ENCODE measurements around the gene RAB11FIP5. TPM values are rescaled to one million over a fixed set of nuclear protein-coding genes. Genes with fewer than 3 reads are reported as not detected.
A peak's percentile ranks its signal among the peaks of the same experiment; 100 is the strongest.

The RAB11FIP5 gene
- total RNA-seq (10 to 100 TPM; 48.7 to 51.5 TPM), polyA plus RNA-seq (10 to 100 TPM; 14.4 to 23.7 TPM)
- long read RNA-seq, donor 1, full-length matches to known transcripts, result 6 of 56 reads
- long read RNA-seq, donor 1, partial matches to known transcripts, result 31 of 56 reads
- long read RNA-seq, donor 1, other reads (novel, unspliced or antisense), result 19 of 56 reads
- long read RNA-seq, donor 2, full-length matches to known transcripts, result 12 of 40 reads
- long read RNA-seq, donor 2, partial matches to known transcripts, result 24 of 40 reads
- long read RNA-seq, donor 2, other reads (novel, unspliced or antisense), result 4 of 40 reads

GRCh38 chr2:73112913-73113854 is at the start of gene RAB11FIP5:
TSS of gene RAB11FIP5 (minus strand) at chr2:73112948. CDS start at chr2:73112777, 171 bp downstream.
- ATAC-seq (ENCODE audit: low FRiP score) (peak; percentile 87), DNase-seq (peak; percentile 85 to 92)
- H3K27me3 ChIP-seq (ENCODE audit: control insufficient read depth in 1 of 2, insufficient read depth in 2 of 2, low read length in 1 of 2), result no peaks in the 10 kb centered on the region
- no peaks in the 10 kb centered on the region for H3K36me3 ChIP-seq (ENCODE audit: control insufficient read depth in 1 of 2, insufficient read depth in 2 of 2, low read length in 1 of 2)
- peak within 1 kb of the TSS; percentile 79 to 99 for H3K27ac ChIP-seq (ENCODE audit: low read depth in 1 of 2, low read length in 2 of 2)
- H3K9me3 ChIP-seq (ENCODE audit: control insufficient read depth, low read length), result no peaks in the 10 kb centered on the region
- intact Hi-C loops (cut with DNase I), result no loop called here
- WGBS, 2 donors, result 0 to 1% methylated on average over 60 to 93 of the region's 93 CpGs
- H3K4me1 ChIP-seq (ENCODE audit: control insufficient read depth in 1 of 2, insufficient read depth in 2 of 2, low read length in 2 of 2), result no peaks in the 10 kb centered on the region
- peak within 1 kb of the TSS; percentile 80 to 99 for H3K4me3 ChIP-seq (ENCODE audit: low read length in 2 of 2)

- Histone ChIP-seq H3K27me3 (ENCODE audit: control insufficient read depth in 1 of 2, insufficient read depth in 2 of 2, low read length in 1 of 2) (no peaks in the 10 kb centered on the region), H3K9me3 (ENCODE audit: control insufficient read depth, low read length) (no peaks in the 10 kb centered on the region), H3K36me3 (ENCODE audit: control insufficient read depth in 1 of 2, insufficient read depth in 2 of 2, low read length in 1 of 2) (no peaks in the 10 kb centered on the region), H3K4me1 (ENCODE audit: control insufficient read depth in 1 of 2, insufficient read depth in 2 of 2, low read length in 2 of 2) (no peaks in the 10 kb centered on the region), H3K27ac (ENCODE audit: low read depth in 1 of 2, low read length in 2 of 2) (no peak overlapping the region), H3K4me3 (ENCODE audit: low read length in 2 of 2) (no peak overlapping the region)
- peak; percentile 78 to 91 for DNase-seq
- 8 to 9% methylated on average over 24 of the region's 24 CpGs for WGBS, 2 donors
- intact Hi-C loops (cut with DNase I), result loop anchor here in 1 of 2 donors (1.0 to 5.0 kb wide), 5 partner anchors 39 to 264 kb away; no protein-coding TSS in a partner anchor
- ATAC-seq (ENCODE audit: low FRiP score), result peak; percentile 91
These were observed 43.9 kb upstream of the RAB11FIP5 start for GRCh38 chr2:73156539-73157124.

GRCh38 chr2:73142937-73143336 is 30.2 kb upstream of the RAB11FIP5 start:
- WGBS, 2 donors, result 91 to 98% methylated on average over 2 of the region's 2 CpGs
- intact Hi-C loops (cut with DNase I), result no loop called here

GRCh38 chr2:73141896-73142295 is 29.1 kb upstream of the RAB11FIP5 start:
- intact Hi-C loops (cut with DNase I), result no loop called here
- ATAC-seq (ENCODE audit: low FRiP score), result no peak
- H3K4me1 ChIP-seq (ENCODE audit: control insufficient read depth in 1 of 2, insufficient read depth in 2 of 2, low read length in 2 of 2), result no peaks in the 10 kb centered on the region
- no peak overlapping the region for H3K27ac ChIP-seq (ENCODE audit: low read depth in 1 of 2, low read length in 2 of 2)
- no peaks in the 10 kb centered on the region for H3K9me3 ChIP-seq (ENCODE audit: control insufficient read depth, low read length)
- H3K36me3 ChIP-seq (ENCODE audit: control insufficient read depth in 1 of 2, insufficient read depth in 2 of 2, low read length in 1 of 2), result no peaks in the 10 kb centered on the region
- no peaks in the 10 kb centered on the region for H3K27me3 ChIP-seq (ENCODE audit: control insufficient read depth in 1 of 2, insufficient read depth in 2 of 2, low read length in 1 of 2)
- 79 to 86% methylated on average over 2 of the region's 2 CpGs for WGBS, 2 donors
- no peak overlapping the region for H3K4me3 ChIP-seq (ENCODE audit: low read length in 2 of 2)
- DNase-seq, result no peak

More at GRCh38 chr2:73142937-73143336, 30.2 kb upstream of the RAB11FIP5 start:
- DNase-seq (no peak), ATAC-seq (ENCODE audit: low FRiP score) (no peak)
- H3K9me3 ChIP-seq (ENCODE audit: control insufficient read depth, low read length), result no peaks in the 10 kb centered on the region
- H3K36me3 ChIP-seq (ENCODE audit: control insufficient read depth in 1 of 2, insufficient read depth in 2 of 2, low read length in 1 of 2), result no peaks in the 10 kb centered on the region
- no peaks in the 10 kb centered on the region for H3K4me1 ChIP-seq (ENCODE audit: control insufficient read depth in 1 of 2, insufficient read depth in 2 of 2, low read length in 2 of 2)
- no peak overlapping the region for H3K4me3 ChIP-seq (ENCODE audit: low read length in 2 of 2)
- H3K27ac ChIP-seq (ENCODE audit: low read depth in 1 of 2, low read length in 2 of 2), result no peak overlapping the region
- H3K27me3 ChIP-seq (ENCODE audit: control insufficient read depth in 1 of 2, insufficient read depth in 2 of 2, low read length in 1 of 2), result no peaks in the 10 kb centered on the region

GRCh38 chr2:73135236-73135635 is 22.5 kb upstream of the RAB11FIP5 start:
- WGBS, 2 donors, result 83 to 93% methylated on average over 2 of the region's 2 CpGs
- H3K4me1 ChIP-seq (ENCODE audit: control insufficient read depth in 1 of 2, insufficient read depth in 2 of 2, low read length in 2 of 2), result no peaks in the 10 kb centered on the region
- H3K27ac ChIP-seq (ENCODE audit: low read depth in 1 of 2, low read length in 2 of 2), result no peak overlapping the region
- DNase-seq, result no peak
- no peaks in the 10 kb centered on the region for H3K36me3 ChIP-seq (ENCODE audit: control insufficient read depth in 1 of 2, insufficient read depth in 2 of 2, low read length in 1 of 2)
- intact Hi-C loops (cut with DNase I), result no loop called here
- H3K4me3 ChIP-seq (ENCODE audit: low read length in 2 of 2), result no peak overlapping the region
- H3K9me3 ChIP-seq (ENCODE audit: control insufficient read depth, low read length), result no peaks in the 10 kb centered on the region
- no peak for ATAC-seq (ENCODE audit: low FRiP score)
- no peaks in the 10 kb centered on the region for H3K27me3 ChIP-seq (ENCODE audit: control insufficient read depth in 1 of 2, insufficient read depth in 2 of 2, low read length in 1 of 2)

- no peaks in the 10 kb centered on the region for H3K27me3 ChIP-seq (ENCODE audit: control insufficient read depth in 1 of 2, insufficient read depth in 2 of 2, low read length in 1 of 2)
- no peak overlapping the region for H3K27ac ChIP-seq (ENCODE audit: low read depth in 1 of 2, low read length in 2 of 2)
- no peak for ATAC-seq (ENCODE audit: low FRiP score)
- no peaks in the 10 kb centered on the region for H3K36me3 ChIP-seq (ENCODE audit: control insufficient read depth in 1 of 2, insufficient read depth in 2 of 2, low read length in 1 of 2)
- no peak for DNase-seq
- H3K9me3 ChIP-seq (ENCODE audit: control insufficient read depth, low read length), result no peaks in the 10 kb centered on the region
- H3K4me3 ChIP-seq (ENCODE audit: low read length in 2 of 2), result no peak overlapping the region
- intact Hi-C loops (cut with DNase I), result no loop called here
- WGBS, 2 donors, result 77% methylated on average over 4 of the region's 4 CpGs
- no peaks in the 10 kb centered on the region for H3K4me1 ChIP-seq (ENCODE audit: control insufficient read depth in 1 of 2, insufficient read depth in 2 of 2, low read length in 2 of 2)
These were observed 21.7 kb upstream of the RAB11FIP5 start for GRCh38 chr2:73134471-73134870.

- no peaks in the 10 kb centered on the region for H3K9me3 ChIP-seq (ENCODE audit: control insufficient read depth, low read length)
- no peaks in the 10 kb centered on the region for H3K4me1 ChIP-seq (ENCODE audit: control insufficient read depth in 1 of 2, insufficient read depth in 2 of 2, low read length in 2 of 2)
- DNase-seq (no peak), ATAC-seq (ENCODE audit: low FRiP score) (no peak)
- H3K27ac ChIP-seq (ENCODE audit: low read depth in 1 of 2, low read length in 2 of 2), result no peak overlapping the region
- 37 to 62% methylated on average over 4 of the region's 4 CpGs for WGBS, 2 donors
- no peak overlapping the region for H3K4me3 ChIP-seq (ENCODE audit: low read length in 2 of 2)
- no peaks in the 10 kb centered on the region for H3K27me3 ChIP-seq (ENCODE audit: control insufficient read depth in 1 of 2, insufficient read depth in 2 of 2, low read length in 1 of 2)
- H3K36me3 ChIP-seq (ENCODE audit: control insufficient read depth in 1 of 2, insufficient read depth in 2 of 2, low read length in 1 of 2), result no peaks in the 10 kb centered on the region
- intact Hi-C loops (cut with DNase I), result no loop called here
These were observed 20.9 kb upstream of the RAB11FIP5 start for GRCh38 chr2:73133566-73134197.

GRCh38 chr2:73131807-73132206 is 19.1 kb upstream of the RAB11FIP5 start:
- H3K9me3 ChIP-seq (ENCODE audit: control insufficient read depth, low read length), result no peaks in the 10 kb centered on the region
- H3K27me3 ChIP-seq (ENCODE audit: control insufficient read depth in 1 of 2, insufficient read depth in 2 of 2, low read length in 1 of 2), result no peaks in the 10 kb centered on the region
- no peak for ATAC-seq (ENCODE audit: low FRiP score)
- H3K4me3 ChIP-seq (ENCODE audit: low read length in 2 of 2), result no peak overlapping the region
- H3K4me1 ChIP-seq (ENCODE audit: control insufficient read depth in 1 of 2, insufficient read depth in 2 of 2, low read length in 2 of 2), result no peaks in the 10 kb centered on the region
- no peak for DNase-seq
- 88 to 92% methylated on average over 3 of the region's 3 CpGs for WGBS, 2 donors
- intact Hi-C loops (cut with DNase I), result no loop called here
- no peak overlapping the region for H3K27ac ChIP-seq (ENCODE audit: low read depth in 1 of 2, low read length in 2 of 2)
- H3K36me3 ChIP-seq (ENCODE audit: control insufficient read depth in 1 of 2, insufficient read depth in 2 of 2, low read length in 1 of 2), result no peaks in the 10 kb centered on the region

Measured in aorta (tissue), 5 donors.